ENCODE results near the gene SEC62.

Gene SEC62

DNA sequence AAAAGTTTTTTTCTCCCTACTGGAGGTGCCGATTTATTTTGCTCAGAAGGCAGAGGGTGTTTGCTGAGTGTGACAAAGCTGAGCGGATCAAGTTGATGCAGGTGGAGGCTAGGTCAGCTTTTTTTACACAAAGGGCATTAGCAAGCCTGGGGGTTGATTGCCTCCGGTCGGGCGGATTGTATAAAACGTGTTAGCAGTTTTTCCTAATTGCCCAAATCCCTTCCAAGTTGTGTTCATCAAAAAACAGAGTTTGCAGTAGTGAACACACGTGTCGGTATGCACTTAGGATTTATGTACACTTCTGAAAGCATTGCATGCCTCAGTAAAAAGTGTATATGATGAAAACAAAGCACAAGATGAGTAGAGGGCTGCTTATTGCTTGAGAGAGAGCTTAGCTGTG is 73.8 kb downstream of the SEC62 start:
- no peak for ATAC-seq (ENCODE audit: insufficient read depth, low read depth)
- Histone ChIP-seq H3K9me3 (ENCODE audit: insufficient read depth, low read length, severe bottlenecking) (no peaks in the 10 kb centered on the region), H2AFZ (ENCODE audit: low read depth, low read length) (no peak overlapping the region), H3K79me2 (ENCODE audit: insufficient read depth, low read length) (no peaks in the 10 kb centered on the region), H3K9ac (ENCODE audit: low read depth, low read length) (no peak overlapping the region), H3K4me1 (ENCODE audit: insufficient read depth, low read length) (no peaks in the 10 kb centered on the region), H3K27ac (ENCODE audit: low read length) (no peak overlapping the region), H3K4me2 (ENCODE audit: insufficient read depth, low read length) (no peak overlapping the region), H3K36me3 (ENCODE audit: insufficient read depth, low read length) (no peaks in the 10 kb centered on the region), H3K4me3 (ENCODE audit: low read depth in 1 of 2, low read length in 2 of 2) (no peak overlapping the region), H3K27me3 (ENCODE audit: insufficient read depth, low read length, poor library complexity) (no peaks in the 10 kb centered on the region), H4K20me1 (ENCODE audit: insufficient read depth, low read length) (no peaks in the 10 kb centered on the region)
- no peak for DNase-seq
- TF ChIP-seq EZH2 (IDR thresholded peaks at IDR 0.05; ENCODE audit: borderline replicate concordance, low read depth, low read length, severe bottlenecking) (no peak), CTCF (IDR thresholded peaks at IDR 0.05; ENCODE audit: borderline replicate concordance, extremely low read depth, low read length, poor library complexity, severe bottlenecking) (no peak)

- Histone ChIP-seq H3K4me3 (ENCODE audit: low read depth in 1 of 2, low read length in 2 of 2) (no peak overlapping the region), H3K9me3 (ENCODE audit: insufficient read depth, low read length, severe bottlenecking) (no peaks in the 10 kb centered on the region), H4K20me1 (ENCODE audit: insufficient read depth, low read length) (no peaks in the 10 kb centered on the region), H3K4me1 (ENCODE audit: insufficient read depth, low read length) (no peaks in the 10 kb centered on the region), H3K79me2 (ENCODE audit: insufficient read depth, low read length) (no peaks in the 10 kb centered on the region), H3K9ac (ENCODE audit: low read depth, low read length) (no peak overlapping the region), H3K4me2 (ENCODE audit: insufficient read depth, low read length) (no peak overlapping the region), H3K36me3 (ENCODE audit: insufficient read depth, low read length) (no peaks in the 10 kb centered on the region), H2AFZ (ENCODE audit: low read depth, low read length) (no peak overlapping the region), H3K27me3 (ENCODE audit: insufficient read depth, low read length, poor library complexity) (no peaks in the 10 kb centered on the region), H3K27ac (ENCODE audit: low read length) (no peak overlapping the region)
- DNase-seq, result no peak
- no peak; the same call in 2 of the 3 replicates for ATAC-seq (ENCODE audit: insufficient read depth, low read depth)
- TF ChIP-seq EZH2 (IDR thresholded peaks at IDR 0.05; ENCODE audit: borderline replicate concordance, low read depth, low read length, severe bottlenecking) (no peak), CTCF (IDR thresholded peaks at IDR 0.05; ENCODE audit: borderline replicate concordance, extremely low read depth, low read length, poor library complexity, severe bottlenecking) (no peak)
Observed at GRCh38 chr3:170043506-170043905, 76.9 kb downstream of the SEC62 start.

DNA sequence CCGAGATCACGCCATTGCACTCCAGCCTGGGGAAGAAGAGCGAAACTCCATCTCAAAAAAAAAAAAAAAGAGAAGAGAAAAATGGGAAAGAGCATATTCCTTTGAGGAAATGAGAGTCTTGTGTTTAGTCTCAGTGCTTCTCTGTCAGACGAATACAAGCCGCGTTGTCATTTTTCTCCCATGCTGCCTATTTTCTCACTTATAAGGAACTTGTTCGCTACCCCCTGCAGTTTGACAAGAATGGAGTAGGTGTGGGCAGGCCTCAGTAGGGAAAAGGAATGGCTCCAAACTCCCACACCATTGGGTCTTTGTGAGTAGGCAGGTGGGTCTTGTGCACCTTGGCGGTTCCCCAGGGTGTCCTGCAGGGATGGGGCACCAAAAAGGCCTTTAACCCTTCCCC is 77.7 kb downstream of the SEC62 start:
- H3K4me3 ChIP-seq (ENCODE audit: low read depth in 1 of 2, low read length in 2 of 2), result no peak overlapping the region
- no peaks in the 10 kb centered on the region for H3K9me3 ChIP-seq (ENCODE audit: insufficient read depth, low read length, severe bottlenecking)
- H3K36me3 ChIP-seq (ENCODE audit: insufficient read depth, low read length), result no peaks in the 10 kb centered on the region
- H3K27ac ChIP-seq (ENCODE audit: low read length), result no peak overlapping the region
- no peak overlapping the region for H3K4me2 ChIP-seq (ENCODE audit: insufficient read depth, low read length)
- no peak overlapping the region for H3K9ac ChIP-seq (ENCODE audit: low read depth, low read length)
- no peak for TF ChIP-seq EZH2 (IDR thresholded peaks at IDR 0.05; ENCODE audit: borderline replicate concordance, low read depth, low read length, severe bottlenecking)
- no peak for TF ChIP-seq CTCF (IDR thresholded peaks at IDR 0.05; ENCODE audit: borderline replicate concordance, extremely low read depth, low read length, poor library complexity, severe bottlenecking)
- ATAC-seq (ENCODE audit: insufficient read depth, low read depth) (no peak), DNase-seq (no peak)
- H4K20me1 ChIP-seq (ENCODE audit: insufficient read depth, low read length), result no peaks in the 10 kb centered on the region
- H3K79me2 ChIP-seq (ENCODE audit: insufficient read depth, low read length), result no peaks in the 10 kb centered on the region
- H2AFZ ChIP-seq (ENCODE audit: low read depth, low read length), result peak overlapping the region; percentile 3; the same call in 1 of the 2 replicates
- no peaks in the 10 kb centered on the region for H3K27me3 ChIP-seq (ENCODE audit: insufficient read depth, low read length, poor library complexity)
- H3K4me1 ChIP-seq (ENCODE audit: insufficient read depth, low read length), result no peaks in the 10 kb centered on the region

- ATAC-seq (ENCODE audit: insufficient read depth, low read depth), result no peak
- no peak overlapping the region for H3K27ac ChIP-seq (ENCODE audit: low read length)
Observed at GRCh38 chr3:170044795-170045244, 78.2 kb downstream of the SEC62 start.

More at GRCh38 chr3:170044795-170045244, 78.2 kb downstream of the SEC62 start:
- no peak overlapping the region for H3K4me3 ChIP-seq (ENCODE audit: low read depth in 1 of 2, low read length in 2 of 2)
- no peaks in the 10 kb centered on the region for H4K20me1 ChIP-seq (ENCODE audit: insufficient read depth, low read length)
- no peaks in the 10 kb centered on the region for H3K27me3 ChIP-seq (ENCODE audit: insufficient read depth, low read length, poor library complexity)
- H3K9ac ChIP-seq (ENCODE audit: low read depth, low read length), result no peak overlapping the region
- DNase-seq, result no peak
- TF ChIP-seq CTCF (IDR thresholded peaks at IDR 0.05; ENCODE audit: borderline replicate concordance, extremely low read depth, low read length, poor library complexity, severe bottlenecking), result no peak
- TF ChIP-seq EZH2 (IDR thresholded peaks at IDR 0.05; ENCODE audit: borderline replicate concordance, low read depth, low read length, severe bottlenecking), result no peak
- no peaks in the 10 kb centered on the region for H3K36me3 ChIP-seq (ENCODE audit: insufficient read depth, low read length)
- H2AFZ ChIP-seq (ENCODE audit: low read depth, low read length), result peak overlapping the region; percentile 3; the same call in 1 of the 2 replicates
- no peaks in the 10 kb centered on the region for H3K4me1 ChIP-seq (ENCODE audit: insufficient read depth, low read length)
- H3K4me2 ChIP-seq (ENCODE audit: insufficient read depth, low read length), result no peak overlapping the region
- H3K79me2 ChIP-seq (ENCODE audit: insufficient read depth, low read length), result no peaks in the 10 kb centered on the region
- no peaks in the 10 kb centered on the region for H3K9me3 ChIP-seq (ENCODE audit: insufficient read depth, low read length, severe bottlenecking)

All from DND-41 (cell line).